Skeletal muscle satellite cell (primary cell): Measurements from ENCODE around the gene ACTL10.

ENCODE experiments used
- H3K27me3 ChIP-seq: 2 replicates; pipeline ENCODE4 v1.7.0; 2013; ENCODE audit warnings: low read length; ENCODE audit not compliant: control insufficient read depth, insufficient read depth
- H3K36me3 ChIP-seq: 2 replicates; pipeline ENCODE4 v1.7.0; 2013; ENCODE audit warnings: mild to moderate bottlenecking, control low read depth, low read length; ENCODE audit not compliant: insufficient read depth
- H3K4me1 ChIP-seq: 2 replicates; pipeline ENCODE4 v1.7.0; 2013; ENCODE audit warnings: low read length; ENCODE audit not compliant: control insufficient read depth, insufficient read depth
- H3K4me2 ChIP-seq: 2 replicates; pipeline ENCODE4 v1.7.0; 2013; ENCODE audit warnings: mild to moderate bottlenecking, low read length
- H3K4me3 ChIP-seq: 2 replicates; pipeline ENCODE4 v1.7.0; 2013; ENCODE audit warnings: low read length
- H3K9ac ChIP-seq: 2 replicates; pipeline ENCODE4 v1.7.0; 2013; ENCODE audit warnings: mild to moderate bottlenecking, low read depth, low read length, moderate library complexity
- H3K9me3 ChIP-seq: replicated peaks from 2 replicates; pipeline ENCODE4 v1.7.0; 2013; ENCODE audit warnings: mild to moderate bottlenecking, control low read depth, low read length

The ACTL10 gene

DNA sequence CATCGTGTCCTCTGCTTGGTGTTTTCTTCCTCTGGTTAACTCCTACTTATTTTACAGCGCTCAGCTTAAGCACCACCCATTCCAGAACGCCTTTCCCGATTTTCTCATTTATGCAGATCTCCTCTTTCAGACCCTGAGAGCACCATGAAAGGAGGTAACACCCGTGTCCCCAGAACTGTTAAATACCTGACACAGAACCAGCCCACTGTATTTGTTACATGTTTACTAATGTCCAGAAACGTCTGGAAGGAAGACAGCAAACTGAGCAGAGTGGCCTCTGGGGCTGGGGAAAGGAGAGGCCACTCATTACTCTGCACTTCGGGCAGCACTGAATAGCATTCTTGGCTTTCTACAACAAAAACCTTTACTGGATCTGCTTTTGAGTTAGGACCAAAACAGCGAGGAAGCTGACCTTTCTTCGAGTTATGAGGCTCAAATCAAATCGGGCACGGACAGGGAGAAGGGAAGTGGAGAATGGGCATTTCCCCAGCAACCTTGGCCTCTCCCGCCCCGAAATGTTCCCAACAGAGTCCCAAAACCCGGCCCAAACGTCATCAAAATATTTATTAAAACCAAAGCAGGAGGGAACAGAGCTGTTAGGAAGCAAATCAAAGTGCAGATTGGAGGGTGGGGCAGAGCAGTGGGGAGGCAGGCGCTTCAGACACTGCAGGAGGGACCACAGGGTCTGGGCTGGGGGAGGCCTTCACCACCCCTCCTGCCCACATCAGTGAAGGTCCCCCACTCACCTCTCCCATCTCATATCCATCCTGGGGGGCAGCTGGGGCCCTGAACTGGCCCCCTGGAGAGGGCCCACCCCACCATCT lies 8.6 kb downstream of the ACTL10 start:
- H3K36me3 ChIP-seq: peaks cover 5% of the 10 kb centered on the region
- H3K4me1 ChIP-seq: peaks cover 33% of the 10 kb centered on the region
- peak overlapping the region; percentile 69 for H3K4me3 ChIP-seq
- no peaks in the 10 kb centered on the region for H3K9me3 ChIP-seq
- peak overlapping the region; percentile 69 for H3K9ac ChIP-seq
- peak overlapping the region; percentile 89 for H3K4me2 ChIP-seq
- no peaks in the 10 kb centered on the region for H3K27me3 ChIP-seq

DNA sequence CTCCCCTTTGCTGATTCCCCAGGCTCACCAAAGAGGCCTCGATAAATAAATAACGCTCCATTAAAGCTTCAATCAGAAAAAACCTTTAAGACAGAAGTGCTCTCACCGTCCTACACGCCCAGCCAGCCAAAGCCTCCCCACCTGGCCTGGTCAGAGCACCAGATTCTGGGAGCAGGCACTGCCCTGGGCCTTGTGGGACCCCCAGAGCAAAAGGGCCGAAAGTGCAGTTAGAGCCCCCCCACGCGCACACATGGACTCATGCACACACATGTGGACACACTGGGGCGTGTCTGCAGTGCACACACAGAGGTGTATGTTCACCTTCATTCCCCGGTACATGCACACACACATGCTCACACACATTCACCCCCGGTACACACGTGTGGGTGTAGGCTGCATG lies 9.4 kb downstream of the ACTL10 start:
- H3K9ac ChIP-seq: no peak overlapping the region
- no peaks in the 10 kb centered on the region for H3K9me3 ChIP-seq
- H3K4me2 ChIP-seq: no peak overlapping the region
- H3K4me1 ChIP-seq: peaks cover 39% of the 10 kb centered on the region
- H3K4me3 ChIP-seq: no peak overlapping the region
- no peaks in the 10 kb centered on the region for H3K27me3 ChIP-seq
- peaks cover 5% of the 10 kb centered on the region for H3K36me3 ChIP-seq

DNA sequence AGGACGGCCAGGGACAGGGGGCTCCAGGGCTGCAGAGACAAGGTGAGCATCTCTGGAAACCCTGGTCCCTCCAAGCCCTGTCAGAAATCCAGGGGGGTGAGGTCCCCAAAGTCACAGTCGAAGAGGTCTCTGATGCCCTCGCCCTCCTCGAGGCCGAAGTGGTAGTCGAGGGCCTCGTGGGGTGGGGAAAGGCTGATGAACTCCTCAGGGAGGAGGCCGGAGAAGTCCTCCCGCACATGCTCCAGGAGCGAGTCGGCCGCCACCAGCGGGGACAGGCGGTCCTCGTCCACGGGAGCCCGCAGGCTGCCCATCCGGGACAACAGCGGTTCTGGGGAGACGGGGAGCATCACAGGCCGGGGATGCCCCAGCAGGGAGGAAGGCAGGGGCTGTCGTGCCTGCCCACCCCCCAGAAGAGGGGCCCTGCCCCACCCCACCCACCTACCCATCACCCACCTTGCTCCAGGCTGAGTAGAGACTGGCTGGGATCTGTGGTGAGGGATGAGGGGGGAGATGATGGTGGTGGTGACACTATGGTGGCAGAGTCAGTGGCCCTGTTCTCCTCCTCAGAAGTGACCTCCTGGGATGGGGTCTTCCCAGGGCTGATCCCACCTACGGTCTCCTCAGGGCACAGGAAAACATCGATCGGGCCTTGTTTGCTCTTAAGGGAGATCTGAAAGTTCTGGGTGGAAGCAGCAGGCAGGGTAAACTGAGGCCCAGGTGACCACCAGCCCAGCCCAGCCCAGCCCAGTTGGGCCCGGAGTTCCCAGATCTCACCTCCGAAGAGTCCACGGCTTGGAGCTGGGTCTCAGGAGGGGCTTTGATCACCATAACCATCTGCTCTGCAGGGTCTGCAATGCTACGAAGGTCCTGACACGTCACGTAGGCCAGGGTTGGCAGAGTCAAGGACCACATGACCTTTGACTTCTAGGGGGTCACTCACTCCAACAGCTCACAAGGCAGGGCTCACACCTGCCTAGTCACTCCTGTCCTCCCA lies 10.2 kb downstream of the ACTL10 start:
- Histone ChIP-seq H3K36me3 (peaks cover 5% of the 10 kb centered on the region), H3K9me3 (no peaks in the 10 kb centered on the region), H3K4me2 (no peak overlapping the region), H3K27me3 (no peaks in the 10 kb centered on the region), H3K4me1 (peaks cover 39% of the 10 kb centered on the region), H3K4me3 (no peak overlapping the region), H3K9ac (no peak overlapping the region)

GRCh38 chr20:33677991-33678702 lies 11.4 kb downstream of the ACTL10 start:
- Histone ChIP-seq H3K27me3 (no peaks in the 10 kb centered on the region), H3K4me1 (peaks cover 30% of the 10 kb centered on the region), H3K9ac (no peak overlapping the region), H3K4me2 (no peak overlapping the region), H3K36me3 (peaks cover 5% of the 10 kb centered on the region), H3K4me3 (no peak overlapping the region), H3K9me3 (no peaks in the 10 kb centered on the region)

DNA sequence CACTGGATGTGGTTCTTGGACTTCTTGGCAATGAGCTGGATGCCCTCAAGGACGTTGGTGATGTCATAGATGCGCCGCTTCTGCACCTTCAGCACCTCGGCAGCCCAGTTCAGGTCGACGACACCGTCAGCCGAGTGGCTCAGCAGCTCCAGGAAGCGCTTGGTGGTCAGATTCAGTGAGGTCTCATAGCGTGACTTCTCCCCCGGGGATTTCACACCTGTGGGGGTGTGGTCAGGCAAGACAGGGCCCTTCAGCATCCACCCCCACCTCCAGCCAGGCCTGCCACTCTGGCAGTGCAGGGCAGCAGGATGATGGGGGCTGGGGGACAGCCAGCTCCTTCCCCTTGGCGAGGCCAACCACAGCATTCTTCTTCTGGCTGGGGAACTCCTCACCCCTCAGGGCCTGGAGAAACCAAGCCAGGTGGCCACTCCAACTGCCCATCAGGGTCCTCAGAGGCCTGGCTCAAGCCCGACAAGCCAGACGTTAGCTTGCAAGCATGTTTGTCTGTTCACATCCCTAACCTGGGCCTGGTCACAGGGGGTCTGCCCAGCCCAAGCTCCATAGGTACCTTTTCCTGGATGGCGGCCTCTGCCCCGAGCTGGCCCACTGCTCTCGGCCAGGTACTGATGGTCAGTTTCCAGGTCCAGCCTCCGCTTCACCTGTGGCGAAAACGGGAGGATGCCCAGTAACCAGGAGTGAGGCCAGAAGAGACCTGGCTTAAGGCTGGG lies 13.2 kb downstream of the ACTL10 start:
- Histone ChIP-seq H3K9ac (no peak overlapping the region), H3K27me3 (no peaks in the 10 kb centered on the region), H3K36me3 (peaks cover 5% of the 10 kb centered on the region), H3K4me2 (no peak overlapping the region), H3K4me1 (peaks cover 23% of the 10 kb centered on the region), H3K4me3 (no peak overlapping the region), H3K9me3 (no peaks in the 10 kb centered on the region)

DNA sequence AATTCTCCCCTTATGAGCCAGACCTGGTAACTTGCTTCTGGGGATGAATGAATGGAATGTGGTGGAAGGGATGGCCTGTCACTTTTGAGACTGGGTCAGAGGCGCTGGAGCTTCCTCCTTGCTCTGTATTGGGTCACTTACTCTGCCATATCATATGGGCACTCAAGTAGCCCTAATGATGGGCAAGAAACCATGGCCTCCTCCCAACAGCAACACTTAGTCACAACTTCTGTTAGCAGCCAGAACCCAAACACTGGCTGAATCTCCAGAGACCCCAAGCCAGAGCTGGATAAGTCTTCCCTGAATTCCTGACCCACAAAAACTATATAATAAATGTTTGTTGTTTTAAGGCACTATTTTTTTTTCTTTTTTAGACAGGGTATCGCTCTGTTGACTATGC lies 13.9 kb downstream of the ACTL10 start:
- no peak overlapping the region for H3K9ac ChIP-seq

GRCh38 chr20:33681288-33681687 lies 14.5 kb downstream of the ACTL10 start:
- H3K36me3 ChIP-seq: peaks cover 5% of the 10 kb centered on the region
- no peak overlapping the region for H3K4me2 ChIP-seq
- H3K27me3 ChIP-seq: no peaks in the 10 kb centered on the region
- no peak overlapping the region for H3K4me3 ChIP-seq
- H3K4me1 ChIP-seq: peaks cover 20% of the 10 kb centered on the region
- H3K9ac ChIP-seq: no peak overlapping the region
- no peaks in the 10 kb centered on the region for H3K9me3 ChIP-seq

More for the DNA sequence above, 13.9 kb downstream of the ACTL10 start:
- Histone ChIP-seq H3K4me3 (no peak overlapping the region), H3K27me3 (no peaks in the 10 kb centered on the region), H3K4me1 (peaks cover 23% of the 10 kb centered on the region), H3K4me2 (no peak overlapping the region), H3K36me3 (peaks cover 5% of the 10 kb centered on the region), H3K9me3 (no peaks in the 10 kb centered on the region)

- peaks cover 24% of the 10 kb centered on the region for H3K4me1 ChIP-seq
- H3K4me2 ChIP-seq: no peak overlapping the region
- H3K9ac ChIP-seq: no peak overlapping the region
- H3K9me3 ChIP-seq: no peaks in the 10 kb centered on the region
- peaks cover 5% of the 10 kb centered on the region for H3K36me3 ChIP-seq
- no peak overlapping the region for H3K4me3 ChIP-seq
- no peaks in the 10 kb centered on the region for H3K27me3 ChIP-seq
Observed at GRCh38 chr20:33681728-33682353, 15.1 kb downstream of the ACTL10 start.

- Histone ChIP-seq H3K9ac (peak overlapping the region; percentile 74), H3K9me3 (no peaks in the 10 kb centered on the region), H3K27me3 (no peaks in the 10 kb centered on the region), H3K36me3 (peaks cover under 1% of the 10 kb centered on the region), H3K4me2 (peak overlapping the region; percentile 83), H3K4me3 (peak overlapping the region; percentile 69), H3K4me1 (peaks cover 24% of the 10 kb centered on the region)
Observed at GRCh38 chr20:33684533-33685327, 18.0 kb downstream of the ACTL10 start.
